T-helper 17 cell (primary cell): ENCODE data around the gene SH3BP4. TPM values are rescaled to one million over a fixed set of nuclear protein-coding genes. Genes with fewer than 3 reads are reported as not detected.

Source experiments
- ATAC-seq: fragments of 150-1000 bp; cut with Tn5 transposase; 2 replicates; pipeline ENCODE4 v1.10.0; 2021; ENCODE audit warnings: mild to moderate bottlenecking, moderate library complexity
- DNase-seq, 3 donors: peaks; one replicate each; pipeline versions ENCODE4 v3.0.0 to v3.0.0-alpha.2; 2020 to 2021
- H3K9me3 ChIP-seq: one replicate; pipeline ENCODE4 v1.7.0; 2013; ENCODE audit warnings: low read length, mild to moderate bottlenecking; ENCODE audit not compliant: control insufficient read depth, poor library complexity, severe bottlenecking
- H3K27ac Mint-ChIP-seq: one replicate; pipeline ENCODE4 v1.8.0; 2022; ENCODE audit warnings: mild to moderate bottlenecking, moderate library complexity, mixed read lengths
- H3K27me3 Mint-ChIP-seq: one replicate; pipeline ENCODE4 v1.8.0; 2022; ENCODE audit warnings: mixed read lengths
- H3K36me3 Mint-ChIP-seq: one replicate; pipeline ENCODE4 v1.8.0; 2022; ENCODE audit warnings: low read depth, mixed read lengths
- H3K4me1 Mint-ChIP-seq: one replicate; pipeline ENCODE4 v1.8.0; 2022; ENCODE audit warnings: mild to moderate bottlenecking, mixed read lengths
- H3K4me3 Mint-ChIP-seq: one replicate; pipeline ENCODE4 v1.8.0; 2022; ENCODE audit warnings: mild to moderate bottlenecking, moderate library complexity, mixed read lengths
- total RNA-seq, 4 donors: library from RNA in 2 of 4; stranded (reverse) in 2 of 4; gene quantifications; one replicate each; pipeline ENCODE4 v1.2.3 and lab custom pipeline; 2022 to 2026

SH3BP4 gene
- total RNA-seq, 2 donors from 2014 or later = 0.15 to 0.94 TPM

DNA sequence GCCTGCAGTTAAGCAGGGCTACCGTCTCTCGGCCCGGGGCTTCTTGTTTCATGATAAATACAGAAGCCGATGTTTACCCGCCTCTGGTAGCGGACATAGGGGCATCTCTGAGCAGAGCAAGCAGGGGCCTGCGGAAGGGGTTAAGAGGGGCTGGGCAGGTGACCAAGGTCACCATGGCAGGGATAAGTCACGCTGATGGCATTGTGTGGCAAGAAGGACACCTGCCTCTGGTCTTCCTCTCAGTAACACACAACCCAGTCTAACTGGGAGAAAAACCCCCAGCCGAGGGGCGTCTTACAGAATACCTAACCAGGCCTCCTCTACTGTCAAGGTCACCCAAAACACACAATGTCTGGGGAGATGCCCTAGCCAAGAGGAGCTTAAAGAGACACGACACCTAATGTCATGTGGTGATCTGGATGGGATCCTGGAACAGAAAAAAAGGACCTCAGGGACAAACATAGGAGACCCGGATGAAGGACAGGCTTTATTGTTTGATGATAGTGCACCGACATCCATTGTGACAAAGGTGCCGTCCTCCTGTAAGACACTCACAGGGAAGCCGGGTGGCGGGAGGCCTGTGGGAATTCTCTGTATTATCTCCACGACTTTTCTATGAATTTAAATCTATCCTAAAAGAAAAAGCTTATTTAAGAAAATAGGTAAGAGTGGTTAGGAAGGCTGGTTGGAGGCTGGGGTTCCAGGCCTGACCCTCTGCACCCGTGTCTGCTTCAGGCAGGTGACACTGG, 24.8 kb downstream of the SH3BP4 start:
- no peak overlapping the region for H3K27ac Mint-ChIP-seq
- H3K36me3 Mint-ChIP-seq = no peaks in the 10 kb centered on the region
- peaks cover 35% of the 10 kb centered on the region for H3K27me3 Mint-ChIP-seq

DNA sequence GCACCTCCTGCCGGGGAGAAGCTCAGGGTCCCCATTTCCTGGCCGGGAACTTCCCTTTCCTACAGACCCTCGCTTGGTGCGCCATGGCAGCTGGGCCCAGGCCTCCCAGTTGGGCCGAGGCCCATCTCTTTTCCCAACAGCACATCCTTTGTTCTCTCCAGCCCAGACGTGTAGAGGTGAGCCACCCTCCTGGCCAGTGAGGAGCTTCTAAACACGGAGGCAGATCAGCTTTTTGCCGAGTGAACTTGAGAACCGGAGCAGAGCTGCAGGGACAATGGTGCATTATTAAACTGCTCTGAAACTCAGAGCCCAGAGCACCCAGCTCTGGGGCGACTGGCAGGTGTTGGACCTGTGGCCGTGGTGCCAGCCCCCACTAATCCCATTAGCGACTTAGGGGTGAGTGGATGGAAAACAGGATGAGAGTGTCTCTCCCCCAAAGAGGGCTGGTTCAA, 25.4 kb downstream of the SH3BP4 start:
- DNase-seq (no peak), ATAC-seq (no peak)
- no peaks in the 10 kb centered on the region for H3K4me1 Mint-ChIP-seq
- H3K27ac Mint-ChIP-seq = no peak overlapping the region
- no peaks in the 10 kb centered on the region for H3K36me3 Mint-ChIP-seq
- no peak overlapping the region for H3K4me3 Mint-ChIP-seq
- peaks cover 35% of the 10 kb centered on the region for H3K27me3 Mint-ChIP-seq
- no peaks in the 10 kb centered on the region for H3K9me3 ChIP-seq

More for the DNA sequence above, 24.8 kb downstream of the SH3BP4 start:
- ATAC-seq (no peak), DNase-seq (no peak)
- Mint-ChIP-seq H3K4me3 (no peak overlapping the region), H3K4me1 (no peaks in the 10 kb centered on the region)
- H3K9me3 ChIP-seq = no peaks in the 10 kb centered on the region

DNA sequence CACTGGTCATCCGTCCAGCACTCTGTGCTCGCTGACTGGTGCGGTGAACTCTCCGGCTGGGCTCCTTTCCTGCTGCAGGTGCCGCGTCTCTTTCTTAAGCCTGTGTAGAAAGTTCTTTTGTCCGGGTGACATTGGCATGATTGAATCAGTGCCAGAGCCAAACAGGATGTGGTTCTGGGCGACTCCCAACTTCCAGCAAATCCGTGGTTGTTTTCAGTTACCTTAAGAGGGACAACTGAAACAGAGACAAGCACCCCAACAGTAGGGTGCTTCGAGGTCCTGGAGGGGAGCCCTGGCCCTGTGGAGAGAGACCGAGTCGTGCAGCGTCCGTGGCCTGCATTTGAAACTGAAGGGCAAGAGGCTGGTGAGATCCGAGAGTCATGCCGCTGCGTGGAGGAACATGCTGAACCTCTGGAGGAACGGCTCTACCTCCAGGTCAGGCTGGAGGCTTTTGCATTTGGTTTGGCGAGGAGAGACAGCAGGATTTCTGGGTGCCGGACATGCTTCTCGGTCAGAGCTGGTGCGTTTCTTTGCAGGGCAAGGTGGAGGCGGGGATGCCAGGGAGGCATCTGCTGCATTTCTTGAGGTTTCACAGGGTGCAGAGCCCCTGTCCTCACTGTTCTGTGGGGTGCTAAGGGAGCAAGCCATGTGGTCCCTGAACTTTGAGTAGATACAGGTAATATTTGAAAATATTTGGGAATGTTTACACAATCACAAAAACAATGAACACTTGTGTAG, 26.8 kb downstream of the SH3BP4 start:
- Mint-ChIP-seq H3K27me3 (peaks cover 37% of the 10 kb centered on the region), H3K27ac (no peak overlapping the region), H3K4me1 (no peaks in the 10 kb centered on the region), H3K36me3 (no peaks in the 10 kb centered on the region), H3K4me3 (no peak overlapping the region)
- ATAC-seq = no peak
- no peaks in the 10 kb centered on the region for H3K9me3 ChIP-seq
- DNase-seq = no peak

DNA sequence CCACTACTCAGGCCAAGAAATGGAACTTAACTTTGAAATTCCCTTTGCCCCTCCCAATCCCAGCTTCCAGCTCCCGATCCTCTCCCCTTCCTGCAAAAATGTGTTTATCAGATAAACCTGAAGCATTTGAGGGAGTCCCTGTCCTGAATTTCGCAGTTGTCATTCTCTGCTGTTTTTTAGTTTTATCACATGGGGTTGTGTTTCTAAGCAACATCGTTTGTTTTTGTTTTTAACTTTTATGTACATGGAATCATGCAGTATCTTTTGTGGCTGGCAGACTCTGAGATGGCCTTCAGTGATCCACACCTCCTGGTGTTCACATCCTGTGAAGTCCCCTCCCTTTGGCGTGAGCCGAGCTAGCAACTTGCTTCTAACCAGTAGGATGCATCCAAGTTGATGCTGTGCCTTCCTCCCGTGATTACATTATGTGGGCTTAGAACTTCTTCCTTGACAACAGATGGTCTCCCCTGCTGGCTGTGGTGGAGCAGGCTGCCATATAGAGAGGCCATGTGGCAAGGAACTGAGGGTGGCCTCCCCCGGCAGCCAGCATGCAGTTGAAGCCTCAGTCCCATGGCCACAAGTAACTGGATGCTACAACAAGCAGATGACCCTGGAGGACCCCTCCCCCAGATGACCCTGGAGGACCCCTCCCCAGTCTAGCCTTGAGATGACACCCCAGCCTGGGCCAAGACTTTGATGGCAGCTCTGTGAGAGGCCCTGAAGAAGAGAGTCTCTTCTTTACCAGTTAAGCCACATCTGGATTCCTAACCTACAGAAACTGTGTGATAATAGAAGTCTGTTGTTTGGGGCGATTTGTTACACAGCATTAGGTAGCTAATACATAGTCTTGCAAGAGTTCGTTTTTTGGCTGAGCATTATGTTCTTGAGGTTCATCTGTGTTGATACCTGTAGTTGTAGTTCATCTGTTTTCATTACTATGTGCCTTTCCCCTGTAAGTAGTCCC, 27.7 kb downstream of the SH3BP4 start:
- DNase-seq (no peak), ATAC-seq (no peak)
- no peaks in the 10 kb centered on the region for H3K9me3 ChIP-seq
- Mint-ChIP-seq H3K27ac (no peak overlapping the region), H3K4me3 (no peak overlapping the region), H3K4me1 (no peaks in the 10 kb centered on the region), H3K27me3 (peaks cover 39% of the 10 kb centered on the region), H3K36me3 (no peaks in the 10 kb centered on the region)

- peaks cover 32% of the 10 kb centered on the region for H3K27me3 Mint-ChIP-seq
- no peak overlapping the region for H3K4me3 Mint-ChIP-seq
- no peaks in the 10 kb centered on the region for H3K4me1 Mint-ChIP-seq
- DNase-seq = no peak
- no peak for ATAC-seq
- no peaks in the 10 kb centered on the region for H3K9me3 ChIP-seq
- H3K27ac Mint-ChIP-seq = no peak overlapping the region
- no peaks in the 10 kb centered on the region for H3K36me3 Mint-ChIP-seq
Observed at GRCh38 chr2:234980451-234981187, 28.8 kb downstream of the SH3BP4 start.

- no peak for DNase-seq
- H3K4me3 Mint-ChIP-seq = no peak overlapping the region
- no peaks in the 10 kb centered on the region for H3K9me3 ChIP-seq
- no peaks in the 10 kb centered on the region for H3K36me3 Mint-ChIP-seq
- H3K27ac Mint-ChIP-seq = no peak overlapping the region
- peaks cover 32% of the 10 kb centered on the region for H3K27me3 Mint-ChIP-seq
- no peak for ATAC-seq
- H3K4me1 Mint-ChIP-seq = no peaks in the 10 kb centered on the region
Observed at GRCh38 chr2:234981197-234982095, 29.6 kb downstream of the SH3BP4 start.

DNA sequence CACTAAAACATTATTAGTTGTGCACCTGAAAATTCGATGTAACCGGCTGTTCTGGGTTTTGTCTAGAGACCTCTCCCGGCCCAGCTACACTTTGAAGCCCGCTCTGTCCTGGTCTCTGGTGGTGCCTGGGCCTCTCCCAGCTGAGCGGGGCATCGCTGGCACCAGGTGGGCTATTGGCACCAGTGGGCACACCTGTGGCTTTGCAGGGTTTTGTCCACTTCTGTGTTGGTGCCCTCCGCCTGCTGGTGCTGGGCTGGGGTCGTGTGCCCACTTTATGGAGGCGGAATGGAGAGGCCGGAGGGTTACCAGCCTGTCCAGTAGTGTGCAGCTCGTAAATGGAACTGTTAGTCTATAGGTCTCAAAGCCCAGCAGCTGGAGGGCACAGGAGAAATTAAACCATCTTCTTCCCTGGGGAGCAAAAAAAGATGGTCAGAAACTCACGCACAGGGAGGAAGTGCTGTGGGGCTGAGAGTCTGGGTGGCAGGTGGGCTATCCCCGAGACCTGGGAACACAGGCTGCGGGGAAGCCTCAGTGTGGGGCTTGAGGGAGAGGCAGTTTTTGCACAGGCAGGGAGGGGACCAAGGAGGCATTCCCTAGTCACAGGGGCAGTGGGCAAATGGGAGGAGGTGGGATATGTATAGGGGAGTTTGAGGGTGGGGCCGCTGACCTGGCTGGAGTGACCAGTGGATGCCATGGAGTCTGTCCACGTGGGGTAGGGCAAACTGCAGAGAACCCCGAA, 30.4 kb downstream of the SH3BP4 start:
- Mint-ChIP-seq H3K36me3 (no peaks in the 10 kb centered on the region), H3K4me3 (no peak overlapping the region), H3K27me3 (peaks cover 32% of the 10 kb centered on the region), H3K27ac (peak overlapping the region; percentile 66), H3K4me1 (no peaks in the 10 kb centered on the region)
- ATAC-seq (no peak), DNase-seq (no peak)
- no peaks in the 10 kb centered on the region for H3K9me3 ChIP-seq

DNA sequence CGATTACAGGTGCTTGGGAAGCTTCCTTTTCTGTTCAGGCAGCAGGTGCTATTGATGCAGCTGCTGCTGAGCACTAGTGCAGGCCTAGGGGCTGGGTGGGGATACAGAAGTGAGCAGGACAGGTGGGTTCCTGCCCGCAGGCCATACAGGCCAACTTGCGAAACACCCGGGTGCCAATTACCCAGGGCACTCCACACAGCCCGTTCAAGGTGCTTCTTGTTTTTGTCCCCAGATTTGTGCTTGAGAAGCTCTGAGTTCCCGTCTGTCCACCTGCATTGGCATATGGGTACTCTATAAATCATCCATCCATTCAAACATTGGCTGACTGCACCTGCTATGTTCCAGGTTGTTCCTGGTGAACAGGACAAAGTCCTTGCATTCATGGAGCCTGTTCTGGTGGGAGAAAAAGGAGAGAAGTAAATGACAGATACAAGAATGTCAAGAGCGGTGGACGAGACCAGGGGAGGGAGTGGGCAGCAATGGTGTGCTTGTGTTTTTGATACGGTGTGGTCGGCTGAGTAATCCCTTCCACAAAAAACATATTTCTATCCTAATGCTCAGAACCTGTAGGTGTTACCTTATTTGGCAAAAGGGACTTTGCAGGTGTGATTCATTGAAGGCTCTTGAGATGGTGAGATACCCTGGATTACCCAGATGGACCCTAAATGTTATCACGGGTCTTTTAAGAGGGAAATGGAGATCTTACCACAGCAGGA, 31.4 kb downstream of the SH3BP4 start:
- no peaks in the 10 kb centered on the region for H3K9me3 ChIP-seq
- no peak for DNase-seq
- Mint-ChIP-seq H3K27me3 (peaks cover 30% of the 10 kb centered on the region), H3K36me3 (no peaks in the 10 kb centered on the region), H3K27ac (peak overlapping the region; percentile 66), H3K4me3 (no peak overlapping the region), H3K4me1 (no peaks in the 10 kb centered on the region)
- ATAC-seq = no peak

DNA sequence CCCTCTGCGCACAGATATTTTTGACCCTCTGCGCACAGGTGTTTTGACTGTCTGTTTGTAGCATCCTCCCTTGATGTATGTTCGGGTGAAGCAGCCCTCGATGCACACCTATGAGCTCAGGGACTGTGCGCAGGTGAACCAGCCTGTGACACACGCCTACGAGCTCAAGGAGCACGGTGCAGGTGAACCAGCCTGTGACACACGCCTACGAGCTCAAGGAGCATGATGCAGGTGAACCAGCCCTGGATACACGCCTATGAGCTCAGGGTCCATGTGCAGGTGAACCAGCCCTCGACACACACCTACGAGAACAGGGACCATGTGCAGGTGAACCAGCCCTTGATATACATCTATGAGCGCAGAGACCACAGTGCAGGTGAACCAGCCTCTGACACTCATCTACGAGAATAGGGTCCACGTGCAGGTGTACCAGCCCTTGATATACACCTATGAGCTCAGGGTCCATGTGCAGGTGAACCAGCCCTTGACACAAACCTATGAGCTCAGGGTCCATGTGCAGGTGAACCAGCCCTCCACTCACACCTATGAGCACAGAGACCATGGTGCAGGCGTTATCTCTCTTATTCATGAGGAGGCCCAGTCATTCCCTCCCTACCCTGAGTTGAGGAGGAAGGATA, 33.9 kb downstream of the SH3BP4 start:
- Mint-ChIP-seq H3K27me3 (peaks cover 31% of the 10 kb centered on the region), H3K36me3 (no peaks in the 10 kb centered on the region), H3K27ac (no peak overlapping the region), H3K4me1 (no peaks in the 10 kb centered on the region), H3K4me3 (no peak overlapping the region)
- no peak for ATAC-seq
- H3K9me3 ChIP-seq = no peaks in the 10 kb centered on the region
- no peak for DNase-seq

DNA sequence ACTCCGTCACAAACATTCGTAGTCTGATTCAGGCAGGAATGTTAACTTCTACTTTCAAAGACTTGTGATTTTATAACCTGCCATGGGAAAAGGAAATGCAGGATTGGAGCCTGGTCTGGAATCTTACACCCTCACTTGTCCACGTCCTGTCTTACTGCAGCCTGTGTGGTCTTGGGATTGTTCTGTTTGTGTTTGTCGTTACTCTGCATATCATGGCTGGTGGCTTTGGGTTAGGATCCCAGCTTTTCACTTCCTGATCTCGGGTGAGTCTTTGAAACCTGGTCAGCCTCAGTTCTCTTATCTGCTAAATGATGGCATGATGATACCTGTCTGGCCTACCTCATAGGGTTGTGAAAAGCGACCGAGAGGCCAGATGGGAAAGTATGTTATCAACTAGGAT, 34.6 kb downstream of the SH3BP4 start:
- Mint-ChIP-seq H3K36me3 (no peaks in the 10 kb centered on the region), H3K4me3 (no peak overlapping the region), H3K27me3 (peaks cover 29% of the 10 kb centered on the region), H3K4me1 (no peaks in the 10 kb centered on the region), H3K27ac (no peak overlapping the region)
- ATAC-seq = no peak
- no peaks in the 10 kb centered on the region for H3K9me3 ChIP-seq
- DNase-seq = no peak
